SU-DHL-6 (cell line): ENCODE results near the gene PSMD14.

ENCODE experiments used
- EZH2phosphoT487 ChIP-seq: fragments of 200-600 bp; sonication (generic), shearing (Covaris generic); conservative IDR thresholded peaks from 2 replicates; pipeline ENCODE4 v1.6.1; 2018; ENCODE audit warnings: mild to moderate bottlenecking, antibody characterized with exemption, low read length, moderate library complexity, mixed read lengths
- TF ChIP-seq, protein P1 (sequence below): fragments of 200-600 bp; sonication (generic); IDR thresholded peaks from one replicate; pipeline ENCODE4 v1.5.1; 2017; ENCODE audit warnings: antibody characterized with exemption, mild to moderate bottlenecking, low read length, moderate library complexity; ENCODE audit not compliant: insufficient read depth, poor library complexity, severe bottlenecking

DNA sequence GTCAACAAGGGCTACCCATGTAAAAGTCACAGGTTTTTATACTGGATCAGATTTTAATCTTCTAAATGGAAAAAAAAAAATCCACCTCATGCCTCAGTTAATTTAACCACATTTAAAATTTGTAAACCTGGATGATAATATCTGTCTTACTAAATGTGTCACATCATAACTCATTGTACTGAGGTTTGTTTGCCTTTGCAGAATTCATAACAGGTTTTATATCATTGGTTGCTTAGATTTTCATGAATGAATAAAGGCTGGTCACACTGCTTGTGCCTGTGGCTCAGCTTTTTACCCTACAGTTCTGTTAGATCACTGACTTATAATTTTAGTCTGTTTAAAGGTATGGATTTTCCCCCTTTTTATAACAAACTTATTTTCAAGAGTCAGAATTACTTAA is 48.9 kb downstream of the PSMD14 start:
- TF ChIP-seq, protein P1, sequence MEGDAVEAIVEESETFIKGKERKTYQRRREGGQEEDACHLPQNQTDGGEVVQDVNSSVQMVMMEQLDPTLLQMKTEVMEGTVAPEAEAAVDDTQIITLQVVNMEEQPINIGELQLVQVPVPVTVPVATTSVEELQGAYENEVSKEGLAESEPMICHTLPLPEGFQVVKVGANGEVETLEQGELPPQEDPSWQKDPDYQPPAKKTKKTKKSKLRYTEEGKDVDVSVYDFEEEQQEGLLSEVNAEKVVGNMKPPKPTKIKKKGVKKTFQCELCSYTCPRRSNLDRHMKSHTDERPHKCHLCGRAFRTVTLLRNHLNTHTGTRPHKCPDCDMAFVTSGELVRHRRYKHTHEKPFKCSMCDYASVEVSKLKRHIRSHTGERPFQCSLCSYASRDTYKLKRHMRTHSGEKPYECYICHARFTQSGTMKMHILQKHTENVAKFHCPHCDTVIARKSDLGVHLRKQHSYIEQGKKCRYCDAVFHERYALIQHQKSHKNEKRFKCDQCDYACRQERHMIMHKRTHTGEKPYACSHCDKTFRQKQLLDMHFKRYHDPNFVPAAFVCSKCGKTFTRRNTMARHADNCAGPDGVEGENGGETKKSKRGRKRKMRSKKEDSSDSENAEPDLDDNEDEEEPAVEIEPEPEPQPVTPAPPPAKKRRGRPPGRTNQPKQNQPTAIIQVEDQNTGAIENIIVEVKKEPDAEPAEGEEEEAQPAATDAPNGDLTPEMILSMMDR: no peak
- TF ChIP-seq EZH2phosphoT487: no peak
